Activated CD4-positive, alpha-beta T cell treated with anti-CD3 and anti-CD28 coated beads for 48 hours (primary cell): Measurements from ENCODE around the gene FSD1.
"Not testable (repeated sequence)": the region's sequence is repeated elsewhere in the genome, so short reads cannot be mapped to it uniquely, and the experiment has no call there.

Source experiments
- DNase-seq: peaks from one replicate; pipeline ENCODE4 v3.0.0-alpha.2; 2020

Gene FSD1

DNA sequence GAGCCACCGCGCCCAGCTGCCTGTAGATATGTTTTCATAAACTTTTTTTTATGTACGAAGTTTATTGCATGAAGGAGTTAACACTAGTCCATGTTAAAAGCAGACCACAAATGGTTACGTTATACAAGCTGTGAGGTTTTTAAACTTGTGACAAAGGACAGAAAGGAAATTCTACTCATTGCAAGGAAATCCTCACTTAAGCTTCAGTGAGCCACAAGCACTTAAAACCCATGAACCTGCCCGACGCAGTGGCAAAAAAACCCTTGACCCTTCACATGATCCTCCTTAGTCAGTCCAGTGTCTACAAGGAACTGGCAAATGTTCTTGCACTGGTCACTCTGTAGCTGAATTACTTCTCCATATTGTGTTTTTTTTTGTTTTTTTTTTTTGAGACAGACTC lies 43.1 kb downstream of the FSD1 start:
- no peak for DNase-seq

DNA sequence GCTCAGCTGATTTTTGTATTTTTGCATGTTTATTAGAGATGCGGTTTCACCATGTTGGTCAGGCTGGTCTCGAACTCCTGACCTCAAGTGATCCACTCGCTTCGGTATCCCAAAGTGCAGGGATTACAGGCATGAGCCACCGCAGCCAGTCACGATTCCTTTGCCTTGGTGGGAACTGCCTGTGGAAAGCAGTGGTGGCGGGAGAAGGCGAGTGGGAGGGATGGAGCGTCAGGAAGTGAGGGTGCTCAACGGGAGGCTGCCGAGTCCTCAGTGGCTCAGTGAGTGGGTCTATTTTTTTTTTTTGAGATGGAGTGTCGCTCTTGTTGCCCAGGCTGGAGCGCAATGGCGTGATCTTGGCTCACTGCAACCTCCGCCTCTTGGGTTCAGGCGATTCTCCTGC lies 44.8 kb downstream of the FSD1 start:
- DNase-seq = not testable (repeated sequence)

DNA sequence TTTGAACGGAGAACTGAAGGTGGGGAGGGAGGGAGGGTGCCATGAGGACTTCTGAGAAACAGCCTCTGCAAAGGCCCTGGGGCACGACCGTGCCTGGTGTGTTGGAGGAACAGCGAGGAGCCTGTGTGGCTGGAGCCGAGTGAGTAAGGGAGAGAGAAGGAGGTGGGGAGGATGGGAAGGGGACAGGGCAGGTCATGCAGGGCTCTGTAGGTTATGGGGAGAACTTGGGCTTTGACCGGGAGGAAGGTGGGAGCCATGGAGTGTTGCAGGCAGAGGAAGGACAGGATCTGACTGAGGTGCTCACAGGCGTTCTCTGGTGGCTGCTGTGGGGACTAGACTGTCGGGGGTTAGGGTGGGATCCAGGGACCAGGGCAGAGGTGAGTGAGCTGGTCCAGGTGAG lies 45.7 kb downstream of the FSD1 start:
- DNase-seq = no peak

DNA sequence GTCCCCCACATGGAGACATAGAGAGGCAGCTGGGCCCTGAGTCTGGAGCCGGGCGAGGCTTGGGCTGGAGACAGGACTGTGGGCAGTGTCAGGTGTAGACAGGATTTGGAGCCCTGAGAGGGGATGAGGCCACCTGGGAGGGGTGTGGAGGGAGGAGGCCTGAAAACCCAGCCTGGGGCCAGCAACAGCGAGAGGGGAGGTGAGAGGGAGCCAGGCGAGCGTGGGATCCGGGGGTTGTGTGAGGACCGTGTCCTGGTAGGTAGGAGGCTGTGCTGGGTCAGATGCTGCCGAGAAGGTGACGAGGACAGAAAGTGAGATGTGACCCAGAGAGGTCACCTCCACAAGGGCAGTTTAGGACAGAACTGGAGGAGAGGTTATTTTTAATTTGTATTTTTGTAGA lies 46.3 kb downstream of the FSD1 start:
- DNase-seq = no peak

DNA sequence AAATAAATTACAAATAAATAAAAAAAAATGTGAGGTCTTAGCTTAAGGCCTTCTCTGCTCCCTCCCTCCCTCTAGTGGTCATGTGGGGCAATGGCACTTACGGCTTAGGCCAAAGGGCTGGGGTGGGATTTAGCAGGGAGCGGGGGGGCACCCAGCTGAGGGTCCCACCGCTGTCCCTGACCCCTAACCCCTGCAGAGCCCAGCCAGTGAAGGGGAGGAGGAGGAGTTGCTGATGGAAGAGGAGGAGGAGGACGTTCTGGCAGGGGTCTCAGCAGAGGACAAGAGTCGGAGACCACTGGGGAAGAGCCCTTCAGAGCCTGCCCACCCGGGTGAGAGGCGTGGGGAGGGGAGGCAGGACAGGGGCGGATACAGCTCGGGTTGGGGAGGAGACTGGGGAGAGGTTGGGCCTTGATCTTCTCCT lies 48.3 kb downstream of the FSD1 start:
- DNase-seq = peak; percentile 64

DNA sequence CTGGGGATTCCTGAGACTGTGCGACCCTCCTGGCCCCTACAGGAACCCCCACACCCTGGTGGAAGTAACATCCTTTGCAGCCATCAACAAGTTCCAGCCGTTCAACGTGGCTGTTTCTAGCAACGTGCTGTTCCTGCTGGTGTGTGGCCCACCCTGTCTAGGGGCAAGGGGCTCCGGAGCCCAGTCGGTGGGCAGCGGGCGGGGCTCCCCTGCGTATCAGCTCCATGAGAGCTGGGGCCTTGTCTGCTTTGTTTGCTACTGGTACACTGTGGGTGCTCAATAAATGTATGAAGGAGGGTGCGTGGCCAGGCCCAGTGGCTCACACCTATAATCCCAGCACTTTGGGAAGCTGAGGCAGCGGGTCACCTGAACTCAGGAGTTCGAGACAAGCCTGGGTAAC lies 49.9 kb downstream of the FSD1 start:
- no peak for DNase-seq

DNA sequence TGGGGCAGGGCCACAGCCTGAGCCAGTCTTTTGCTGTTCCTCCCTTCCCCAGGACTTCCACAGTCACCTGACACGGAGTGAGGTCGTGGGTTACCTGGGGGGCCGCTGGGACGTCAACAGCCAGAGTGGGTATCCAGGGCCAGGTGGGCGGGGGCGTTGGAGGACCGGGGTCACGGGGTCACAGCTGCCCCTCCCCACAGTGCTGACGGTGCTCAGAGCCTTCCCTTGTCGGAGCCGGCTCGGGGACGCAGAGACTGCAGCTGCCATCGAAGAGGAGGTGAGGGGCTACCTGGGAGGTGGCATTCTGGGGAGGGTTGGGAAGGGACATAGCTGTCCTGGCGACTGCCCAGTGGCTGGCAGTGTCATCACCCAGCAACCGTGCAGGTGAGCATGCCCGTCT lies 50.5 kb downstream of the FSD1 start:
- no peak for DNase-seq

DNA sequence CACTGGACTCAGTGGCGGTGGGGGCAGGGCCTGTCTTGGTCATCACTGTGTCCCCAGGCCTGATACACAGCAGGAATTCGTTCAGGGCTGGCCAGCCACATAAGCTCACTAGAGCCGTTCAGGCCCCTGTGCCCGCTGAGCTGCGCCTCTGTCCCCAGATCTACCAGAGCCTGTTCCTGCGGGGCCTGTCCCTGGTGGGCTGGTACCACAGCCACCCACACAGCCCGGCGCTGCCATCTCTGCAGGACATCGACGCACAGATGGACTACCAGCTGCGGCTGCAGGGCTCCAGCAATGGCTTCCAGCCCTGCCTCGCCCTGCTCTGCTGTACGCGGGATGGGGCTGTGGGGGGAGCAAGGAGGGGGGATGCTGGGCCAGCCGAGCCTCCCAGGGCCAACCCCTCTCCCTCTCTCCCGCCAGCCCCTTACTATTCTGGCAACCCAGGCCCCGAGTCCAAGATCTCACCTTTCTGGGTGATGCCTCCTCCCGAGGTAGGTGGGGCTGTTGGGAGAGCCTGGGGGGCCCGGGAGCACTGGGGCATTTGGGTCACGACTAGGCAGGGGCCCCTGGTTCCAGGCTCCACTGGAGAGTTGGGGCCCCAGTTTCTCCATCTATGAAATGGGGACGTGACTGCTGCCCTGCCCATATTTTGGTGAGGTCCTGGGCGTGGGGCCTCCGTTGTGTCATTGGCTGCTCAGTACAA lies 52.8 kb downstream of the FSD1 start:
- DNase-seq = no peak

DNA sequence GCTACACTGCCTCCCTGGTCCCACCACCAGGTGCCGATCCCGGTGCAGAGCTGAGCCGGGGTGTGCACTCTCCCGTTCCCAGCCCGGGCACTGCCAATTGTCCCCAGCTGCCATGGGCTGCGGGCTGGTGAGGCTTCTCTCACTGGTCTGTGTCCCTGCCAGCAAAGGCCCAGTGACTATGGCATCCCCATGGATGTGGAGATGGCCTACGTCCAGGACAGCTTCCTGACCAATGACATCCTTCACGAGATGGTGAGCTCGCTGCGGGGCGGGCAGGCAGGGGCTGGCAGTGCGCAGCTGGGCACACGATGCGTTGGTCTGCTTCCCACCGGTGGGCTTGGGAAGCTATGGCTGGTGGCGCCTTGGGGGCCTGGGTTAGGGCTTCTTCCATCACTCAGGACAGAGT lies 53.5 kb downstream of the FSD1 start:
- no peak for DNase-seq

DNA sequence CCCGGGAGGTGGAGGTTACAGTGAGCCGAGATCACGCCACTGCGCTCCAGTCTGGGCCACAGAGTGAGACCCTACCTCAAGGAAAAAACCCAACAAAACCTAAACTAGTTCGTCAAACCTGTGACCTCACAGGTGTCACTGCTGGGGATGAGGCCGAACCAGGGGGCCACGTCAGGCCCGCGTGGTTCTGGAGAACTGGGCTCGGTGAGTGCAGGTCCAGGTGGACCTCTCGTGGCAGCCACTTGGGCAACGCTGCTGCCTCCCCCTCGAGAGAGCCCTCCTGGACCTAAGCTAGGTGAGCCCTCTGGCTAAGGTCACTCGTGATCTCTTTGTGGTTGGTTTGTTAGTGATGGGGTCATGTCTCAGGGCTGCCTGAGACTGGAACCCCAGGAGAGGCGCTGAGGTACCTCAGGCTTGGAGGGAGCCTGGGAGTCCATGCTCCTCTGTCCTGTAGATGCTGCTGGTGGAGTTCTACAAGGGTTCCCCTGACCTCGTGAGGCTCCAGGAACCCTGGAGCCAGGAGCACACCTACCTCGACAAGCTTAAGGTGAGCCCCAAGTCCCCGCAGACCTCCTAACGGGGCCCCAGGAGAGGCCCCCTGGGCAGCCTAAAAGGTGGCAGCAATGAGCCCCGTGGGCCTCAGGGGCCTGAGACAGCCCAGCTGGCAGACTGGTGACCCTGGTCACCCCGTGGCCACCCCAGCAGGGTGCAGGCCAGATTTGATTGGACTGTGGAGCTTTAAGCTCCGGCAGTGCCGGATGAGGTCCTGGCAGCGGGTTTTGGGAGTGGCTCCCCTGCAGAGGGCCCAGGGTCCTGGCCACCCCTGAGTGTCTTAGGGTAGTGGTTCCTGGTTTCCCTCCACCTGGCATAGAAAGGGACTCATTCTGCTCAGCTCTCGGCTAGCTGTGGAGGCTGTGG lies 54.6 kb downstream of the FSD1 start:
- no peak for DNase-seq

DNA sequence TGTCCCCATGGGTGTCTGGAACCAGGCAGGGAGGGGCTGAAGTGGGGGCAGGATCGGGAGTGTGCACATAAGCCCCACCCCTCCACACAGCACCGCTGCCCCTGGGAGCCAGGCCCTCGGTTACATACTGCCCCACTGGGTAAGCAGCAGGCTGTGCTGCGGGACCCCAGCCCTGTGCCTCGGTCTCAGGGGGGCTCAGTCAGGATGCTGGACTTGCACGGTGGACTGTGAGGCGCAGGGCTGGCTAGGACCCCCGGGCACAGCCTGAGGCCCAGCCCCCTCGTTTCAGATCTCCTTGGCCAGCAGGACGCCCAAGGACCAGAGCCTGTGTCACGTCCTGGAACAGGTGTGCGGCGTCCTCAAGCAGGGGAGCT lies 55.2 kb downstream of the FSD1 start:
- DNase-seq = no peak

DNA sequence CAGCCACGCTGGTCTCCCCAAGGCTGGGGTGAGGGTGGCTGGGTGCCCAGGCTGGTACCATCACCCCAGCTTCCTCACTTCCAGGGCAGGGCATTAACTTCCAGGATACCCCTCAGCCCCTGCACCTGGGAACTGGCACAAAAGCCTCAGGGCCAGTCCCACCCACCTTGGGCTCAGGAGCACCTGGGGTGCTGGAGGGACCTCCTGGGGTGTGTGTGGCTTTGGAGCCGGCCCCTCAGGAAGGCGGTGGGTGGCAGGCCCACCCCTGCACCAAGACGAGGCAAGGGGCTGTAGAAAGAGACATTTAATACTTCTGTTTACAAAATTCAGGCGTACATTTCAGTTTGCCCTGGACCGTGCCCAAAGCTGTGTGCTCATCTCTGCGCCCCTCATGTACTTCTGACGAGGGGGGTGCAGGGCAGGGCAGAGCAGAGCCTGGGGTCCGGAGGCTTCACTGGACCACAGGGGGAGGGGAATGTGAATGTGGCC lies 55.7 kb downstream of the FSD1 start:
- no peak for DNase-seq

DNA sequence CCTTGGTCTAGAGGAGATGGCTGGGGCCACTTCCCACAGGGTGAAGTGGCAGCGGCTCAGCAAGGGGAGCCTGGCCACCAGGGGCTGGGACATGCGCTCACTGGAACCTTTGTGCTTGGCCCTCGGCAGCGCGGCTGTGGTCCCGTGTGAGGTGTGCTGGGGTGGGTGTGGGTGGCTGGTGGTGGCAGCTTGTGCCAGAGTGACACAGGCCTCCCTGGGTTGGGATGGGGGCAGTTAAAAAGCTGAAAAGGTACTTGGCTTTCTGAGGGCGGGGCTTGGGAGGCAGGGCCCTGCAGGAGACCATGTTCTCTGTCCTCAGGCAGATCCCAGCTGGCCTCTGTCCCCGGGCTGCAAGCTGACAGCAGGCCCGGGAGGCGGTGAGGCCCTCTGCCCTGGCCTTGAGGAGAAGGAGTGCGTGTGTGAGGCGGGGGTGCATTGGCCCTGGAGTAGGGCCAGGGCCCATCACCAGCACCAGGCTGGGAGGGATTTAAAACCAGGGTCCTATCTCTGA lies 56.3 kb downstream of the FSD1 start:
- DNase-seq = no peak

DNA sequence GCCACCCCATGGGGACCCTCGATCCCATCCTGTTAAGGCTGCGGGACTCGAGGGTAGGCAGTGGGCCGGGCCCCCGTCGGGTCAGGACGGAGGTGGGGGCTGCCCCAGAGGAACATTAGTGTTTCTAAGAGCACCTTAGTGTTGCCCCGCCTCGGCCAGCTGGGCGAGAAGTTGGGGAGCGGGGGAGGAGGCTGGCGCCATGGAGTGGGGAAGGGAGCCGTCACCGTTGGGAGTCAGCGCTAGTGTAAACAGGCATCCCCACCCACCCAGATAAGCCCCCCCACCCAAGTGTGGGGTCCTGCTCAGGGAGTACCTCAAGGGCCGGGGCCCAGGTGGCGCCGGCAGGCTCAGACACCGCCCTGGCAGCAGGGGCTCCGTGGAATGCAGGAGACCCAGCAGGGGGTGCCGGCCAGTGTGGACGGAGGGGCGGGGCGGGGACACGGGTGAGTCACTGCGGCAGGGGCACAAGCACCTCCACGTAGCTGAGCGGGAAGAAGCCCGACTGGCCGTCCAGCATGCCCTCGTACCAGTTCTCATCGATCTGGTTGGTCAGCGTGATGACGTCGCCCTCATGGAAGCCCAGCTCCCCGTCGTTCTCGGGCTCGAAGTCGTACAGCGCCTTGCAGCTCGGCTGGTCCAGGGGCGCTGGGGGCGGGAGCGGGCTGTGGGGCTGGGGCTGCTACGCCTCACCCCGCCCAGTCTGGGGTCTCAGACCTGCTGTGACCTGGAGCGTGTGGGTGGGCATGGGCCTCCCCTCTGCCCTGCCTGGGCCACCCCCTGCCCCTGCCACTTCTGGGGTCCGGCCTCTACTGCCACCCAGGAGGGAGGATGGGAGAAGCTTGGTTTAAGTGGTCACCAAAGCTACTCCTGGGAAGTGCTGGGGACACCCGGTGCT lies 57.0 kb downstream of the FSD1 start:
- no peak for DNase-seq

DNA sequence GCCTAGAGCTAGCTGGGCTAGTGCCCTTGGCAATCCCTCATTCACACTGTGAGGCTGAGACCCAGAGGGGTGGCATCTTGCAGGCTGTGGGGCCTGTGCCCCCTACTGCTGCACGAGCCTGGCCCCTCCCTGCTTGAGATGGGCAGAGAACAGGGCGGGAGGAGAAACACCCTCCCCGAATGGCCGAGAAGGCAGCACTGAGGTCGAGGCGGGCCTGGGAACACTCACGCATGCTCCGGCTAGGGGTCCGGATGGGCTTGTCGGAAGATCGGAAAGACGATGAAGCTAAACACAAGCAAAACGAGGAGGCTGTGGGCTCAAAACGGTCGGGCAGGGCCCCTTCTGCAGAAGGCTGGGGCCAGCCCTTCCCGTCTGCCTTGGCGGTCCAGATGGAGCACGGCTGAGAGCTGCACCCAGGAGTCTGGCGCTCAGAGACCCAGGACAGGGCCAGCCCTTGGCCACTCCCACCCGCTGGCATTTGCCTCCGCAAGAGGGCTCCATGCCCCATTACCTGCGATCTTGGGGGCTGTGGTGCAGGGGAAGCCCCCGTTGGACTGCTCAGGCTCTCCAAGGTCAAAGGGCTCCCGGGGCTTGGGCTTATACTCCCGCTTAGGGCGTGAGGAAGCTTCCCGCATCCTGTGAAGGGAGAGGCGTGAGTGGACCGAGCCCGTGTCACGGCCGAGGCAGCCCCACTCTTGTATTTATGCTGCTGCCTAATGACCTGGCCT lies 57.9 kb downstream of the FSD1 start:
- no peak for DNase-seq

DNA sequence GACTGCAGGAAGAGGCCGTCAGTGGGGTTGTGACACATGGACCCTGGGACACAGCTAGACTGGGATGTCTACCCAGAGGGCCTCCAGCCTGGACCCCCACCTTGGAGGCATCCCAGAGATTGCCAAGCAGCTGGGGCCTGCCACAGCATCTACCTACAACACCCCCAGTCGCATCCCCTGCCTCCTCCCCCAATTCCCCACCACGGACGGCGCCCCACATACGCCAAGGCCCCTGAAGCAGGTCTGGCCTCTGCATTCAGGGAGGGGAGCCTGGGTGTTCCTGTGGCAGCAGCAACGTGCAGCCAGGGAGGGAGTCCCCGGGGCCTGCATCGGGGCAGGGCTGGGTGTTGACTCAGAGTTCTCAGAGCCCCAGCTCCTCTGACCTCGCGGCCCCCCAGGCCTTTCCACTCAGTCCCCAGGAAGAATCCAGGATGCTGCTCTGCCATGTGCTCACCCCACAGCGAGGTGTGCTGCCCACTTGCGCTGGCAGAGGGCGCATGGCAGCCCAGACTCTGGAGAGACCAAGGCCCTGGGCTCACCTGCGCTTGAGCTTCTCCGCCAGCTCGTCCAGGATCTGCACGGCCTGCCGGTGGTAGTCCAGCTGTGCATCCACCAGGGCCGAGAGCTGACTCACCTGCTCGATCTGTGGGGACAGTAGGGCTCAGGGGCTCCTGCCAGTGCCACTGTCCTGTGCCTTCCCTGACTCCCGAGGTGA lies 58.6 kb downstream of the FSD1 start:
- no peak for DNase-seq

DNA sequence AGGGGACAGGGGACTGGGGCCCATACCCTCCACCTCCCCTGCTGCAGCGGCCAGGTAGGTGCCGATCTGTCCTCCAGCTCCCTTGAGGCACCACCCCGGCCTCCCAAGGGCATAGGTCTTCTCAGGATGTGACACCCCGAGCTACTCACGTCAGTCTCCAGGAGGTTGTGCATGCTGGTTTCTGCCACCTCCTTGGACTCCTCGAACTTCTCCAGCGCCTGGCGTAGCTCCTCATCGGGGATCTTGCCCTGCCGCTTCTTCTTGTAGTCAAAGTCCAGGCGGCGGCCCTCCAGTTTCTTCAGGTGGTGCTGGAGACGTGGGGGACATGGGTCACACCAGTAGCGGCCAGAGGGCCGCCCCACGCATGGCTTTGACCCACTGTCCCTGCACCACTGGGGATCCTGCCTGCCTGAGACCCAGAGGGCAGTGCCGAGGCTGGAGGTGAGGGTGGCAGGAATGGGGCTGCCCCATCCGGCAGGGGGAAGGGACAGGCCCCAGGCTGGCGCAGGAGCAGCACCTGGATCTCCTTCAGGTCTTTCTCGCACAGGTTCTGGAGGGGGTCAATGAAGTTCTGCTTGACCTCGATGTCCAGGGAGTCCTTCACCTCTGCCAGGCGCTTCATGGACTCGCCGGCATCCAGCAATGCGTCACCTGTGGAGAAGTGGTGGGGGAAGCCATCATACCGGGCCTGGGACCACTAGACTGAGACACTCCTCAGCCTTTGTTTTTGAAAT lies 59.3 kb downstream of the FSD1 start:
- no peak for DNase-seq

DNA sequence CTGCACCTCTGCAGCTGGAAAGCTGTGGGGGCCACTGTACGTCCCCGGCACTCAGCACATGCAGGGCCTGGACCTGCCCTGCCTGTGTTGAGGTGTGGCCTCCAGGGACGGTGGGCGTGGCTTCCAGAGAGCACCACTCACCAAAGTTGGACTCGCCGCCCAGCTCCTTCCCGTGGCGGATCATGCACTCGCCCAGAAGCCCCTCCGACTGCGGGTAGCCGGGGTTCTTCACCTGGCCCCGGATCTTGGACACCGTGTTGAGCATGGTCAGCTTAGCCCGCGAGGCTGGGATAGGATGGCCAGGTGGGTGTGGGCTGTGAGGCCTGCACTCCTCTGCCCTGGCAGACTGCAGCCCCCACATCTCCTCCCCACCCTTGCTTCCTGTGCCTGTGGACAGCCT lies 60.9 kb downstream of the FSD1 start:
- no peak for DNase-seq

DNA sequence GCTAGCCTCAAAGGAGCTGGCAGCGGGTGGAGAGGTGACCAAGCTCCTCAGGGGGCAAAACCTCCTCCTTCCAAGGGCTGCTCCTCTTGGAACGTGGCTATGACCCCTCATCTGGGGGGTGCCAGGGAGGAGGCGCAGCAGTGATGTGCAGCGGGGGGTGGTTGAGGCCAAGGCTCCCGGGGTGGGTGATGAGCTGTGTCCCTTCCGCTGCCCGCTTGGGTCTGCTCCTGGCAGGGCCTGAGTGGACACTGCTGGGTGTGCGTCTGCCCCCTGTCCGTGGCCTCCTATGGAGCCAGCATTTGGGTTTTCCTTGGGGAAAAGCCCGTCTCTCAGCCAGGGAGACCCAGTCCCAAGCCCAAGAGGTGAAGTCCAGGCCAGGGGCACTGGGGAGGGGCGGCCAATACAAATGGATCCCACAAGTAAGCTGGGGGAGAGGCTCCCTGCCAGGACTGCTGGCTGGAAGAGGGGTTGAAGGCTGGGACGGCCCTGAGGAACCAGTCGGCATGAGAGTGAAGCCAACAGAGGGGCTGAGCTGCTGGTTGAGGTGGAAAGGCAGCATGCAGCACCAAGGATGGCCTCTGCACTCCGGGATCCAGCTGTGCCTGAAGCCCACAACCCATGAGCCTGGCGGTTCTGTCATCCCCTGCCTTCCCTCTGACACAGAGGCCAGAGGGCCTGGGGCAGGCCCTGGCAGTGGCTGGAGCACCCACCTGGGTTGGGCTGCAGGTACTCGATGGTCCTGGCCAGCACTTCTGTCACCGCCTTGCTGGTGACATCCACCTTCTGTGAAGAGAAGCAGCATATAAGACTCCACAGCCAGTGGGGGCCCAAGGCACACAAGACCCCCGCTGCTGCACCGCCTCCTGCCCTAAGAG lies 61.6 kb downstream of the FSD1 start:
- no peak for DNase-seq
